HepG2 (cell line): Measurements from ENCODE around the gene CFI. TPM values are rescaled to one million over a fixed set of nuclear protein-coding genes. Genes with fewer than 3 reads are reported as not detected.

Source experiments
- BCL6 ChIP-seq: IDR thresholded peaks from 2 replicates; pipeline ENCODE4 v1.6.1; 2016; ENCODE audit warnings: missing genetic modification reagents, missing compliant biosample characterization
- BORCS8-MEF2B ChIP-seq: sonication (generic); formaldehyde crosslinking; IDR thresholded peaks from 2 replicates; pipeline ENCODE4 v1.8.0; 2022; ENCODE audit warnings: mild to moderate bottlenecking, missing genetic modification reagents
- ERF ChIP-seq: IDR thresholded peaks from 2 replicates; pipeline ENCODE4 v1.6.1; 2018; ENCODE audit warnings: missing biosample characterization, missing genetic modification reagents
- GABPB1 ChIP-seq: IDR thresholded peaks from 2 replicates; pipeline ENCODE4 v1.6.1; 2016; ENCODE audit warnings: mild to moderate bottlenecking, missing genetic modification reagents, moderate library complexity, missing compliant biosample characterization
- KDM6A ChIP-seq: IDR thresholded peaks from 2 replicates; pipeline ENCODE4 v1.6.1; 2016; ENCODE audit warnings: low read depth
- NONO ChIP-seq, 2 experiments: fragments of 450-650 bp in 1 of 2; sonication (generic) in 1 of 2; formaldehyde crosslinking in 1 of 2; IDR thresholded peaks in 1 of 2; conservative IDR thresholded peaks in 1 of 2; 2 replicates each; pipeline versions ENCODE4 v1.6.1 to v1.8.0; 2017 to 2022; ENCODE audit warnings: mild to moderate bottlenecking in 1 of 2, missing genetic modification reagents in 1 of 2, moderate library complexity in 1 of 2
- PHF5A ChIP-seq: IDR thresholded peaks from one replicate; pipeline ENCODE4 v1.6.1; 2018; ENCODE audit warnings: low read depth, missing genetic modification reagents; ENCODE audit not compliant: unreplicated experiment
- RFXANK ChIP-seq: IDR thresholded peaks from 2 replicates; pipeline ENCODE4 v1.6.1; 2016
- RXRB ChIP-seq: IDR thresholded peaks from 2 replicates; pipeline ENCODE4 v1.6.1; 2016; ENCODE audit warnings: borderline replicate concordance, missing genetic modification reagents, missing compliant biosample characterization
- TIGD3 ChIP-seq: sonication (generic); formaldehyde crosslinking; IDR thresholded peaks from 2 replicates; pipeline ENCODE4 v1.5.1; 2020; ENCODE audit warnings: mild to moderate bottlenecking, missing genetic modification reagents, borderline replicate concordance
- XRCC5 ChIP-seq: fragments of 200-400 bp; formaldehyde crosslinking; optimal IDR thresholded peaks from 2 replicates; pipeline ENCODE3; 2017; ENCODE audit warnings: mild to moderate bottlenecking, low read length
- ZBTB33 ChIP-seq: sonication (generic); formaldehyde crosslinking; IDR thresholded peaks from 2 replicates; pipeline ENCODE4 v1.4.0; 2020; ENCODE audit warnings: missing genetic modification reagents
- ZNF3 ChIP-seq: IDR thresholded peaks from 2 replicates; pipeline ENCODE4 v1.7.0; 2017; ENCODE audit warnings: inconsistent platforms
- ZNF337 ChIP-seq: sonication (generic); formaldehyde crosslinking; IDR thresholded peaks from 2 replicates; pipeline ENCODE4 v1.5.1; 2020; ENCODE audit warnings: missing genetic modification reagents, low read depth, mild to moderate bottlenecking, borderline replicate concordance
- ZNF382 ChIP-seq: sonication (generic); formaldehyde crosslinking; IDR thresholded peaks from 2 replicates; pipeline ENCODE4 v1.5.0; 2020; ENCODE audit warnings: missing genetic modification reagents, mild to moderate bottlenecking, borderline replicate concordance
- ZNF501 ChIP-seq: sonication (generic); formaldehyde crosslinking; IDR thresholded peaks from 2 replicates; pipeline ENCODE4 v1.5.1; 2020; ENCODE audit warnings: mild to moderate bottlenecking, moderate library complexity, missing genetic modification reagents
- ZNF562 ChIP-seq: sonication (generic); formaldehyde crosslinking; IDR thresholded peaks from 2 replicates; pipeline ENCODE4 v1.8.0; 2022; ENCODE audit warnings: missing genetic modification reagents, borderline replicate concordance
- ZNF878 ChIP-seq: sonication (generic); formaldehyde crosslinking; IDR thresholded peaks from 2 replicates; pipeline ENCODE4 v1.8.1; 2023; ENCODE audit warnings: mild to moderate bottlenecking, missing genetic modification reagents, moderate library complexity
- polyA plus RNA-seq, 8 experiments: library from polyadenylated mRNA; depleted of rRNA in 3 of 8; stranded (reverse) in 7 of 8; unstranded in 1 of 8; fragments of >200 nt; fragmentation: Illumina TruSeq in 4 of 8; extraction: Trizol in 4 of 8; gene quantifications; 2 replicates each; pipeline versions ENCODE4 v1.2.1 to v1.2.3, GENCODE V29; 2011 to 2016; ENCODE audit warnings: low read depth in 4 of 8, missing spikeins in 1 of 8, mixed read lengths in 1 of 8; ENCODE audit not compliant: insufficient read depth in 1 of 8
- total RNA-seq, 5 experiments: library from RNA; depleted of rRNA; stranded (reverse); fragments of >200 nt; fragmentation: Illumina TruSeq; extraction: Trizol; gene quantifications; 2 replicates each; pipeline ENCODE4 v1.2.3, GENCODE V29; 2016; ENCODE audit warnings: low read depth in 1 of 5
- TF ChIP-seq, protein P1 (sequence below): sonication (generic); formaldehyde crosslinking; IDR thresholded peaks from 2 replicates; pipeline ENCODE4 v1.4.0; 2020; ENCODE audit warnings: mild to moderate bottlenecking, low read depth, missing genetic modification reagents
- TF ChIP-seq, protein P2 (sequence below), 2 experiments: sonication (generic) in 1 of 2; formaldehyde crosslinking in 1 of 2; IDR thresholded peaks; 2 replicates each; pipeline versions ENCODE4 v1.4.0 to v1.6.1; 2018 to 2020; ENCODE audit warnings: missing genetic modification reagents in 2 of 2, borderline replicate concordance in 1 of 2, low read depth in 1 of 2, mild to moderate bottlenecking in 1 of 2, missing biosample characterization in 1 of 2
- TF ChIP-seq, protein P3 (sequence below): sonication (generic); formaldehyde crosslinking; IDR thresholded peaks from 2 replicates; pipeline ENCODE4 v1.4.0; 2020; ENCODE audit warnings: missing genetic modification reagents

CFI gene
- total and polyA plus RNA-seq, 2 of the 13 experiments (the other 11 are each of a cell fraction or from before 2014, with no cell fraction given) = 284 to 337 TPM

DNA sequence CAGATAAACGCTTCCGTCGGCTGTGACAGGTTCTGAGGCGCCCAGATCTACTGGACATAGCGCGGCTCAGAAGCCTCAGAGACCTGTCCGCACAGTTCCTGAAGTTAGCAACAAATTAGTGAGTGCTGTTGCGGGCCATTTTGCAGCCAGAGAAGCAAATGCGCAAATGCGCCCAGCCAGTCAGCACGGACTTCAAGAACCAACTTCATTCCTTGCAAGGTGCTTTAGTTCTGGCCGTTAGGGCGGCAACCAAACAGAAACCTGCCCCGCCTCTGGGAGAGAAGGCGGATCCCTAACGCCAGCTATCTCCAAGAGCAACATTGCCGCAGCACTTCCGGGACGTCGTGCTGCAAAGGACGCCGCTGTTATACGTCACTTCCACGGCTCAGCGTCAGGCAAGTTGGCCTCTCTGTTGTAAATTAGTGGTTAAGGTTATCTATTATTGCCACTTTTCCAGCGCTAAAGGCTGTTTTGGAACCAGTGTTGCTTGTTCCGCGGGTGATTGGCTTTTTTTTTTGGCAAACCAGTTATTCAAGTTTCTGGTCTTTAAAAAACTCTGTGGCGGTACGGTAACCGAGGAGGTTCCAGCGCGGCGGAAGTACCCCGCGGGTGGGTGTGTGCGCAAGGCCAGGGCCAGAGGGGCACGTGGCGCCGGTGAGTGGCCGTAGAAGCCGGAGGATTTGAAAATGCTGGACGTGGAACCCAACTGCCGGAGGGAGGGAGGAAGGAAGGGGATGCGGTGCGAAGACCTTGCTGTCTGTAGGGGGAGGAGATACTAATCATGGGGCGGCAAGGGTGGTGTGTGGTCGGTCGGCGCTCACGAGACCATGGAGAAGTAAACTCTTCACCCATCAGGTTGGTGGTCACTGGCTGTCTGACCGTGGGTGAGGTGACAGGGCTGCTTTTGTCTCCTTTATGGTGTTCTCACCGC lies 13.6 kb upstream of the CFI start, which contains the start of gene GAR1 (continued):
- TF ChIP-seq NONO (IDR thresholded peaks at IDR 0.05) (no peak), NONO (CRISPR knock-in tag; conservative IDR thresholded peaks at IDR 0.05) (peak; percentile 75), BORCS8-MEF2B (peak; percentile 52), PHF5A (CRISPR knock-in tag) (no peak), XRCC5 (peak; percentile 18), GABPB1 (CRISPR knock-in tag) (peak; percentile 96), RFXANK (CRISPR knock-in tag) (peak; percentile 49; the same call in 1 of the 2 replicates), ZNF878 (CRISPR knock-in tag) (0 out of 2 replicates have a peak, but pooled peaks have one; percentile 44), TIGD3 (CRISPR knock-in tag) (no peak), ZNF3 (CRISPR knock-in tag) (peak; percentile 14; the same call in 1 of the 2 replicates), ZNF382 (no peak), ZNF562 (CRISPR knock-in tag) (no peak), BCL6 (0 out of 2 replicates have a peak, but pooled peaks have one; percentile 28), ZNF501 (peak; percentile 87), ERF (CRISPR knock-in tag) (peak; percentile 75), ZBTB33 (CRISPR knock-in tag) (peak; percentile 17; the same call in 1 of the 2 replicates), RXRB (CRISPR knock-in tag) (peak; percentile 17; the same call in 1 of the 2 replicates), KDM6A (CRISPR knock-in tag) (no peak), ZNF337 (CRISPR knock-in tag) (0 out of 2 replicates have a peak, but pooled peaks have one; percentile 86)
- TF ChIP-seq, protein P1, sequence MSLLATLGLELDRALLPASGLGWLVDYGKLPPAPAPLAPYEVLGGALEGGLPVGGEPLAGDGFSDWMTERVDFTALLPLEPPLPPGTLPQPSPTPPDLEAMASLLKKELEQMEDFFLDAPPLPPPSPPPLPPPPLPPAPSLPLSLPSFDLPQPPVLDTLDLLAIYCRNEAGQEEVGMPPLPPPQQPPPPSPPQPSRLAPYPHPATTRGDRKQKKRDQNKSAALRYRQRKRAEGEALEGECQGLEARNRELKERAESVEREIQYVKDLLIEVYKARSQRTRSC = 0 out of 2 replicates have a peak, but pooled peaks have one; percentile 75
- TF ChIP-seq, protein P2, sequence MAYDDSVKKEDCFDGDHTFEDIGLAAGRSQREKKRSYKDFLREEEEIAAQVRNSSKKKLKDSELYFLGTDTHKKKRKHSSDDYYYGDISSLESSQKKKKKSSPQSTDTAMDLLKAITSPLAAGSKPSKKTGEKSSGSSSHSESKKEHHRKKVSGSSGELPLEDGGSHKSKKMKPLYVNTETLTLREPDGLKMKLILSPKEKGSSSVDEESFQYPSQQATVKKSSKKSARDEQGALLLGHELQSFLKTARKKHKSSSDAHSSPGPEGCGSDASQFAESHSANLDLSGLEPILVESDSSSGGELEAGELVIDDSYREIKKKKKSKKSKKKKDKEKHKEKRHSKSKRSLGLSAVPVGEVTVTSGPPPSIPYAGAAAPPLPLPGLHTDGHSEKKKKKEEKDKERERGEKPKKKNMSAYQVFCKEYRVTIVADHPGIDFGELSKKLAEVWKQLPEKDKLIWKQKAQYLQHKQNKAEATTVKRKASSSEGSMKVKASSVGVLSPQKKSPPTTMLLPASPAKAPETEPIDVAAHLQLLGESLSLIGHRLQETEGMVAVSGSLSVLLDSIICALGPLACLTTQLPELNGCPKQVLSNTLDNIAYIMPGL (CRISPR knock-in tag; IDR thresholded peaks at IDR 0.05; ENCODE audit: borderline replicate concordance in 1 of 2, low read depth in 1 of 2) = peak; percentile 61 to 81; a peak in 3 of 4 replicates
- TF ChIP-seq, protein P3, sequence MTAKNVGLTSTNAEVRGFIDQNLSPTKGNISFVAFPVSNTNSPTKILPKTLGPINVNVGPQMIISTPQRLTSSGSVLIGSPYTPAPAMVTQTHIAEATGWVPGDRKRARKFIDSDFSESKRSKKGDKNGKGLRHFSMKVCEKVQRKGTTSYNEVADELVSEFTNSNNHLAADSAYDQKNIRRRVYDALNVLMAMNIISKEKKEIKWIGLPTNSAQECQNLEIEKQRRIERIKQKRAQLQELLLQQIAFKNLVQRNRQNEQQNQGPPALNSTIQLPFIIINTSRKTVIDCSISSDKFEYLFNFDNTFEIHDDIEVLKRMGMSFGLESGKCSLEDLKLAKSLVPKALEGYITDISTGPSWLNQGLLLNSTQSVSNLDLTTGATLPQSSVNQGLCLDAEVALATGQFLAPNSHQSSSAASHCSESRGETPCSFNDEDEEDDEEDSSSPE (CRISPR knock-in tag) = peak; percentile 63
